Endothelial cell of umbilical vein (primary cell): ENCODE results near the gene DERA. TPM values are rescaled to one million over a fixed set of nuclear protein-coding genes. Genes with fewer than 3 reads are reported as not detected.

Experiments
- Bru-seq: library from RNA; stranded (reverse); fragments of 400-500 nt; gene quantifications from one replicate; lab custom pipeline; 2021; lab: Mats Ljungman, UMichigan
- BruChase-seq, 2 experiments: library from RNA; stranded (reverse); fragments of 400-500 nt; gene quantifications; one replicate each; lab custom pipeline; 2021; lab: Mats Ljungman, UMichigan
- BruUV-seq: library from RNA; stranded (reverse); fragments of 400-500 nt; replicated peaks from 2 replicates; lab custom pipeline; 2021; lab: Mats Ljungman, UMichigan
- CTCF ChIA-PET: fragments of 300-600, 350-600 bp; sonication (Branson Sonifier 250); formaldehyde crosslinking; loops from one replicate; lab custom pipeline; 2021; ENCODE audit warnings: antibody characterized with exemption, inconsistent platforms; lab: Charles Lee
- POLR2A ChIA-PET: fragments of 300-600, 350-600 bp; sonication (Branson Sonifier 250); formaldehyde crosslinking; loops from one replicate; lab custom pipeline; 2021; ENCODE audit warnings: antibody characterized with exemption, inconsistent platforms; lab: Charles Lee
- DNase-seq: peaks from one replicate; pipeline ENCODE4 v3.0.0-alpha.2; 2011; ENCODE audit warnings: low read depth, low spot score
- FAIRE-seq: peaks from 2 replicates; lab custom pipeline; 2011; peaks lifted over from hg19 to GRCh38; lab: Jason Lieb, UNC
- H2AFZ ChIP-seq: 2 replicates; pipeline ENCODE4 v1.6.0; 2012; ENCODE audit warnings: low read depth, low read length, control low read depth, inconsistent platforms
- H3K27ac ChIP-seq: 2 replicates; pipeline ENCODE4 v1.5.1; 2011; ENCODE audit warnings: low read depth, mild to moderate bottlenecking, control low read depth, low read length, moderate library complexity; ENCODE audit not compliant: insufficient read depth
- H3K27me3 ChIP-seq, 2 experiments: 2 replicates each; pipeline versions ENCODE4 v1.6.0 to v1.6.1; 2011; ENCODE audit warnings: low read length in 2 of 2, mixed read lengths in 1 of 2; ENCODE audit not compliant: control insufficient read depth in 2 of 2, insufficient read depth in 2 of 2
- H3K36me3 ChIP-seq, 2 experiments: 2 replicates in 1 of 2; 3 replicates in 1 of 2; pipeline ENCODE4 v1.5.1; 2011; ENCODE audit warnings: low read length in 2 of 2, mild to moderate bottlenecking in 1 of 2, moderate library complexity in 1 of 2; ENCODE audit not compliant: control insufficient read depth in 2 of 2, insufficient read depth in 2 of 2; ENCODE audit errors: extremely low read depth in 1 of 2
- H3K4me1 ChIP-seq: 3 replicates; pipeline ENCODE4 v1.5.1; 2011; ENCODE audit warnings: mild to moderate bottlenecking, low read length; ENCODE audit not compliant: control insufficient read depth, insufficient read depth; ENCODE audit errors: extremely low read depth
- H3K4me2 ChIP-seq: 2 replicates; pipeline ENCODE4 v1.6.1; 2011; ENCODE audit warnings: low read length, control low read depth, mixed read lengths; ENCODE audit not compliant: insufficient read depth
- H3K4me3 ChIP-seq, 3 experiments: fragments of 200-600 bp in 1 of 3; sonication (generic), shearing (Covaris generic) in 1 of 3; replicated peaks in 1 of 3; 2 replicates each; pipeline ENCODE4 v1.5.1; 2011 to 2016; ENCODE audit warnings: control low read depth in 3 of 3, low read length in 3 of 3, mild to moderate bottlenecking in 2 of 3, inconsistent platforms in 1 of 3, low read depth in 1 of 3, moderate library complexity in 1 of 3; ENCODE audit not compliant: insufficient read depth in 1 of 3
- H3K79me2 ChIP-seq: 2 replicates; pipeline ENCODE4 v1.6.0; 2012; ENCODE audit warnings: low read length, inconsistent platforms; ENCODE audit not compliant: control insufficient read depth, insufficient read depth
- H3K9ac ChIP-seq: replicated peaks from 2 replicates; pipeline ENCODE3; 2011; ENCODE audit warnings: low read length, control low read depth; ENCODE audit not compliant: insufficient read depth; ENCODE audit errors: extremely low read depth
- H3K9me1 ChIP-seq: replicated peaks from 3 replicates; pipeline ENCODE4 v1.6.0; 2011; ENCODE audit warnings: mild to moderate bottlenecking, low read length; ENCODE audit not compliant: control insufficient read depth, insufficient read depth; ENCODE audit errors: extremely low read depth
- H3K9me3 ChIP-seq: replicated peaks from 2 replicates; pipeline ENCODE4 v1.5.1; 2012; ENCODE audit warnings: low read length, inconsistent platforms; ENCODE audit not compliant: control insufficient read depth, insufficient read depth
- H4K20me1 ChIP-seq: replicated peaks from 2 replicates; pipeline ENCODE3; 2011; ENCODE audit warnings: mild to moderate bottlenecking, low read length; ENCODE audit not compliant: control insufficient read depth, insufficient read depth; ENCODE audit errors: extremely low read depth
- GATA2 ChIP-seq: IDR thresholded peaks from 2 replicates; pipeline ENCODE4 v1.7.0; 2011; ENCODE audit warnings: low read depth, mild to moderate bottlenecking, moderate library complexity, mixed read lengths, low read length; ENCODE audit not compliant: insufficient read length, insufficient read depth
- JUN ChIP-seq: IDR thresholded peaks from 2 replicates; pipeline ENCODE4 v1.6.1; 2011; ENCODE audit warnings: borderline replicate concordance, low read depth; ENCODE audit not compliant: insufficient read length, insufficient read depth
- POLR2A ChIP-seq: IDR thresholded peaks from 2 replicates; pipeline ENCODE4 v1.6.1; 2012; ENCODE audit warnings: low read depth, mild to moderate bottlenecking, control low read depth, low read length
- POLR2AphosphoS5 ChIP-seq: IDR thresholded peaks from 2 replicates; pipeline ENCODE4 v1.6.1; 2012; ENCODE audit warnings: low read depth, mild to moderate bottlenecking, control low read depth, low read length, moderate library complexity; ENCODE audit not compliant: insufficient read depth
- dilution Hi-C: fragments of 300-500 bp; cut with MboI; formaldehyde crosslinking; loops from one replicate; pipeline ENCODE4 v1.15.0; 2019; ENCODE audit warnings: low sequenced_read_pairs; ENCODE audit not compliant: extremely low pct_ligation_motif_present
- intact Hi-C: fragments of 100-400 bp; cut with micrococcal nuclease; formaldehyde crosslinking; loops from one replicate; pipeline ENCODE4 v1.10.0; 2022
- long read RNA-seq: library from polyadenylated mRNA; stranded (forward); transcript quantifications from one replicate; pipeline ENCODE4 v2.0.0, GENCODE V29; 2021
- polyA minus RNA-seq, 3 experiments: library from RNA; depleted of rRNA, polyadenylated mRNA; stranded (reverse); fragments of >200 nt; gene quantifications; 1 replicate in 1 of 3; 2 replicates in 2 of 3; pipeline ENCODE4 v1.2.3, GENCODE V29; 2011
- polyA plus RNA-seq, 4 experiments: library from polyadenylated mRNA; depleted of rRNA in 3 of 4; stranded (reverse) in 3 of 4; unstranded in 1 of 4; fragments of >200 nt; gene quantifications; 2 replicates each; pipeline versions ENCODE4 v1.2.1 to v1.2.3, GENCODE V29; 2011 to 2012; ENCODE audit warnings: missing spikeins in 1 of 4
- total RNA-seq: library from RNA; stranded (reverse); gene quantifications from 2 replicates; pipeline ENCODE4 v1.2.3, GENCODE V29; 2021
- TF ChIP-seq, protein P1 (sequence below): IDR thresholded peaks from 2 replicates; pipeline ENCODE4 v1.6.1; 2011; ENCODE audit not compliant: insufficient read depth, insufficient read length
- TF ChIP-seq, protein P2 (sequence below), 2 donors: IDR thresholded peaks; 1 replicate in 1 of 2; 2 replicates in 1 of 2; pipeline ENCODE4 v1.5.1; 2011; ENCODE audit warnings: low read length in 2 of 2, mild to moderate bottlenecking in 2 of 2, moderate library complexity in 2 of 2, control low read depth in 1 of 2, inconsistent platforms in 1 of 2, low read depth in 1 of 2; ENCODE audit not compliant: insufficient read depth in 1 of 2; ENCODE audit errors: extremely low read depth in 1 of 2

Gene DERA
- total RNA-seq (41.5 and 42.1 TPM in 2 replicates), polyA plus RNA-seq (13.9 and 19.8 TPM in 2 replicates), polyA minus RNA-seq (19.1 and 29.9 TPM in 2 replicates), Bru-seq, nascent RNA (percentile 83 among the genes with signal in this experiment), BruChase-seq, experiment 1, labeled RNA remaining after a 6-hour chase (percentile 56 among the genes with signal in this experiment), BruChase-seq, experiment 2, labeled RNA remaining after a 2-hour chase (percentile 69 among the genes with signal in this experiment)
- 24.7 and 26.4 TPM in 2 replicates for polyA plus RNA-seq (2011; cell fraction: cytosol; rRNA removed)
- polyA plus RNA-seq (2011; cell fraction: nucleus; rRNA removed) = 19.6 and 25.6 TPM in 2 replicates
- 47.7 and 58.4 TPM in 2 replicates for polyA plus RNA-seq (2012)
- polyA minus RNA-seq (2011; cell fraction: cytosol; rRNA and poly(A)+ RNA removed) = 29.1 TPM
- 18.3 and 21.7 TPM in 2 replicates for polyA minus RNA-seq (2011; cell fraction: nucleus; rRNA and poly(A)+ RNA removed)
- long read RNA-seq, transcript DERA-201 (9 exons, 1,705 nt) = major isoform, 164 of 193 reads
- long read RNA-seq, partial matches to known transcripts = 8 of 193 reads
- long read RNA-seq, other reads (novel, unspliced or antisense) = 17 of 193 reads

DNA sequence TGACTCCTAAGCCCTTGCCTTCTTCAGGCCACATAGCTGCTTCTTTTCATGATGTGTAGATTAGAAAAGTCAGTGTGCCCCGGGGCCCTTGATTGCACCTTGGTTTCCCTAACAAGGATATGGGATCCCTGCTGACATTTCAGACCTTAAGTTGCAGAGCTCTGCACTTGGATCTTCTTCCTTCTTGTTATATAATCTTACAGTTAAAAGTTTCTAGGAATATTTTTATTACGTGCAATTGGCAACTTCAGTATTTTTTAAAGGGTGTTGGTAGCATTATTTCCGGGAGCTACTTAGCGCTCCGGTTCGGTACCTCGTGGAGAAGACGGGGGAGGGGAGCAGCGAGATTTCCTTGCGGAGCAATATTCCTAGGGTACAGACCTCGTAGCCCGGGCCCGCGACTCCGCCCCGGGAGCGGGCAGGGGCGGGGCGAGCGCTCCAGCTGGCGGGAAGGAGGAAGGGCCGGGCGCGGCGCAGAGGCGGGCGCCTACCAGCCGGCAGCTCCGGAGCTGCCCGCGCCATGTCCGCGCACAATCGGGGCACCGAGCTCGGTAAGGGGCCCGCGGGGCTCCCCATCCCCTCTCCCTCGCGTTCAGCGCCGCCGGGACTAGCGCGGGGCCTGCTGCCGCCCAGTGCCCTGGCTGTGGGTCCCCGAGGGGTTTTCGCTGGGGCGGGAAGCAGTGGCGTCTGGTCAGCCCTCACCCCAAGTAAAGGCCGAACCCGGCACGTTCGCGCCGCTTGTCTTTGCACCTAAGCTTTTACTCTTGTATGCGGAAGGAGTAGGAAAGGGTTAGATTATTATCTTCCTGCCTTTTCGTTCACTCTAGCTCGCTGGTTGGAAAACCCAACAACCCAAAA is at the start of gene DERA:
TSS of gene DERA (plus strand) at position 469 of the 858 bp plus-strand sequence. CDS start at position 521, 52 bp downstream.
- peak within 1 kb of the TSS; percentile 80 to 96 (median 90) for H3K4me3 ChIP-seq
- CTCF ChIA-PET = interaction anchor here (0.9 to 6.2 kb wide), 8 partner anchors 10 to 72 kb away, joined by 3 to 65 read pairs (median 4); no protein-coding TSS in a partner anchor
- H3K4me2 ChIP-seq = peak within 1 kb of the TSS; percentile 91
- H3K27ac ChIP-seq = peak within 1 kb of the TSS; percentile 98
- no peaks in the 10 kb centered on the region for H3K9me3 ChIP-seq
- DNase-seq = peak; percentile 85
- H3K9me1 ChIP-seq = no peaks in the 10 kb centered on the region
- H4K20me1 ChIP-seq = no peaks in the 10 kb centered on the region
- peaks cover 14% of the 10 kb centered on the region for H3K79me2 ChIP-seq
- POLR2A ChIA-PET = interaction anchor here (0.7 to 1.2 kb wide), 2 partner anchors 14 to 68 kb away, joined by 3 to 4 read pairs; no protein-coding TSS in a partner anchor
- peak within 1 kb of the TSS; percentile 99 for H3K9ac ChIP-seq
- dilution Hi-C loops = no loop called here
- intact Hi-C loops = loop anchor here (1.0 to 10.0 kb wide), 3 partner anchors 29 to 434 kb away; partner anchors contain the start of genes MGST1 and STRAP
- FAIRE-seq = peak; percentile 75
- peaks cover 0 to 2% of the 10 kb centered on the region in 2 experiments for H3K36me3 ChIP-seq
- TF ChIP-seq POLR2A (peak; percentile 94), GATA2 (peak; percentile 81), POLR2AphosphoS5 (peak; percentile 98), JUN (no peak)
- TF ChIP-seq, protein P1, sequence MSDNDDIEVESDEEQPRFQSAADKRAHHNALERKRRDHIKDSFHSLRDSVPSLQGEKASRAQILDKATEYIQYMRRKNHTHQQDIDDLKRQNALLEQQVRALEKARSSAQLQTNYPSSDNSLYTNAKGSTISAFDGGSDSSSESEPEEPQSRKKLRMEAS = no peak
- TF ChIP-seq, protein P2, sequence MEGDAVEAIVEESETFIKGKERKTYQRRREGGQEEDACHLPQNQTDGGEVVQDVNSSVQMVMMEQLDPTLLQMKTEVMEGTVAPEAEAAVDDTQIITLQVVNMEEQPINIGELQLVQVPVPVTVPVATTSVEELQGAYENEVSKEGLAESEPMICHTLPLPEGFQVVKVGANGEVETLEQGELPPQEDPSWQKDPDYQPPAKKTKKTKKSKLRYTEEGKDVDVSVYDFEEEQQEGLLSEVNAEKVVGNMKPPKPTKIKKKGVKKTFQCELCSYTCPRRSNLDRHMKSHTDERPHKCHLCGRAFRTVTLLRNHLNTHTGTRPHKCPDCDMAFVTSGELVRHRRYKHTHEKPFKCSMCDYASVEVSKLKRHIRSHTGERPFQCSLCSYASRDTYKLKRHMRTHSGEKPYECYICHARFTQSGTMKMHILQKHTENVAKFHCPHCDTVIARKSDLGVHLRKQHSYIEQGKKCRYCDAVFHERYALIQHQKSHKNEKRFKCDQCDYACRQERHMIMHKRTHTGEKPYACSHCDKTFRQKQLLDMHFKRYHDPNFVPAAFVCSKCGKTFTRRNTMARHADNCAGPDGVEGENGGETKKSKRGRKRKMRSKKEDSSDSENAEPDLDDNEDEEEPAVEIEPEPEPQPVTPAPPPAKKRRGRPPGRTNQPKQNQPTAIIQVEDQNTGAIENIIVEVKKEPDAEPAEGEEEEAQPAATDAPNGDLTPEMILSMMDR (IDR thresholded peaks at IDR 0.05; ENCODE audit: extremely low read depth in 1 of 2, insufficient read depth in 1 of 2, low read depth in 1 of 2, low read length in 2 of 2) = no peak
- H3K27me3 ChIP-seq = no peaks in the 10 kb centered on the region
- BruUV-seq = TSS peak; percentile 72
- peak within 1 kb of the TSS; percentile 89 for H2AFZ ChIP-seq
- peaks cover 17% of the 10 kb centered on the region for H3K4me1 ChIP-seq
